Limb (tissue), 2 donors: ENCODE results near the gene SPG7.
"Not testable (repeated sequence)": the region's sequence is repeated elsewhere in the genome, so short reads cannot be mapped to it uniquely, and the experiment has no call there.

Experiments
- DNase-seq, 2 donors: peaks; one replicate each; pipeline ENCODE4 v3.0.0-alpha.2; 2016; ENCODE audit errors: extremely low spot score in 2 of 2

The SPG7 gene

GRCh38 chr16:89507834-89508590, at the start of gene SPG7:
TSS of gene SPG7 (plus strand) at chr16:89508403. CDS start at chr16:89508418, 15 bp downstream.
- peak; percentile 89 to 95 for DNase-seq

- no peak for DNase-seq
Measured at GRCh38 chr16:89458551-89458950, 49.7 kb upstream of the SPG7 start.

- peak in 1 of 2 donors; percentile 42 for DNase-seq
Measured at GRCh38 chr16:89458967-89459366, 49.2 kb upstream of the SPG7 start.

GRCh38 chr16:89460556-89460955, 47.6 kb upstream of the SPG7 start:
- DNase-seq = no peak

- not testable (repeated sequence) for DNase-seq
Measured at GRCh38 chr16:89461890-89462289, 46.3 kb upstream of the SPG7 start.

GRCh38 chr16:89462639-89463038, 45.6 kb upstream of the SPG7 start:
- not testable (repeated sequence) for DNase-seq

- DNase-seq = not testable (repeated sequence)
Measured at GRCh38 chr16:89463312-89463711, 44.9 kb upstream of the SPG7 start.

GRCh38 chr16:89466920-89467319, 41.3 kb upstream of the SPG7 start:
- DNase-seq = no peak

GRCh38 chr16:89467382-89467781, 40.8 kb upstream of the SPG7 start:
- DNase-seq = no peak

GRCh38 chr16:89472711-89473075, 35.5 kb upstream of the SPG7 start:
- no peak for DNase-seq

- DNase-seq = no peak
Measured at GRCh38 chr16:89473136-89473712, 35.0 kb upstream of the SPG7 start.

GRCh38 chr16:89473791-89474414, 34.3 kb upstream of the SPG7 start:
- no peak for DNase-seq

GRCh38 chr16:89475144-89475543, 33.1 kb upstream of the SPG7 start:
- no peak for DNase-seq

GRCh38 chr16:89476379-89476778, 31.8 kb upstream of the SPG7 start:
- DNase-seq = no peak

- no peak for DNase-seq
Measured at GRCh38 chr16:89476811-89477261, 31.4 kb upstream of the SPG7 start.

GRCh38 chr16:89478576-89479221, 29.5 kb upstream of the SPG7 start:
- no peak for DNase-seq

GRCh38 chr16:89481356-89481955, 26.7 kb upstream of the SPG7 start:
- DNase-seq = no peak

GRCh38 chr16:89482150-89482816, 25.9 kb upstream of the SPG7 start:
- no peak for DNase-seq

GRCh38 chr16:89482817-89483205, 25.4 kb upstream of the SPG7 start:
- no peak for DNase-seq

GRCh38 chr16:89484041-89484501, 24.1 kb upstream of the SPG7 start:
- no peak for DNase-seq
